GM19099 (cell line): ENCODE data around the gene GABRB2.

Experiments
- POLR2A ChIP-seq: IDR thresholded peaks from 3 replicates; pipeline ENCODE4 v1.6.1; 2011; ENCODE audit warnings: low read depth; ENCODE audit not compliant: insufficient read length; ENCODE audit errors: extremely low read depth

GABRB2 gene

DNA sequence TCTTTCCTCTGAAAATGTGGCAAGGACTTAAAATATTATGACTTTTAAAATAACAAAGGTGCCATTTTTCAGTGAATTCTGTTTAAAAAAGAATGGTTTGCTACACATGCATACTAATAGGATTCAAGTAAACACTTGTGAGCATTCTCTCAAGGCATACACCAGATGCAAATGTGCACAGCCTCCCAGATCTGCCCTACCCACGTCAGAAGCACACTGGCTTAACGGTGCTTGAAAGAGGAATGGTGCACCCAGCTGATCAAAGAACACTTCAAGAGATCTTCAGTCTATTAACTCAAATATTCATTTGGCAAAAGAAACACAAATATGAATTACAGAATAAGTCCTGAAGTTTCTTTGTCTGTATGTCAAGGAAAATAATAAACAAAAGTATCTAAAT is 15.8 kb downstream of the GABRB2 start:
- no peak for TF ChIP-seq POLR2A

DNA sequence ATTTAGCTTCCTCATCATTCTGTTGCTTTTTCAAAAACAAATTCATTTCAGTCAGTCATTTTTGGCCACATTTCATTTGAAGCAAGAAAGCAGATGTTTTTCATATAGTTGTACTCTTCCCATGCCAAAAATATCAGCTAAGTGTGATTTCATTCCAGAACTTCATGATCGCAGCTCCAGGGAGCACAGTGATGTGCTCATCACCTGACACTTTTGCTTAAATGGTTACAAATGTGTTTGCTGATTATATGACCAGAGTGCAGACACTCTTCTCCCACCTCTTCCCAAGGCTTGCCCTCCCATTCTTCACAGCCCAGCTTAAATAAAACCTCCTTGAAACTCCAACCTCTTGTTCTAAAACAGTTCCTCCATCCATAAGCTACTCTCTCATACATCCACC is 32.6 kb downstream of the GABRB2 start:
- TF ChIP-seq POLR2A, result no peak

DNA sequence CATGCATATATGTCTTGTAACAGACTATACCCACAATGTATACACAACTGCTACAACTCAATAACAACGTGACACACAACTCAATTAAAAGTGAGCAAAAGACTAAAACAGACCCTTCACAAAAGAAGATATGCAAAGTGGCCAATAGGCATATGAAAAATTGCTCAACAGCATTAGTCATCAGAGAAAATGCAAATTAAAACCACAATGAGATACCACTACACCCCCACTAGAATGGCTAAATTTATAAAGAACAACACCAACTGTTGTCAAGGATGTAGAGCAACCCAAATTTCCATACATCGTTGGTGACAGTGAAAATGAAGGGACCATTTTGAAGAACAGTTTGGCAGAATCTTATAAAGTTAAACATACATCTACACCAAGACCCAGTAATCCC is 38.9 kb downstream of the GABRB2 start:
- no peak for TF ChIP-seq POLR2A

DNA sequence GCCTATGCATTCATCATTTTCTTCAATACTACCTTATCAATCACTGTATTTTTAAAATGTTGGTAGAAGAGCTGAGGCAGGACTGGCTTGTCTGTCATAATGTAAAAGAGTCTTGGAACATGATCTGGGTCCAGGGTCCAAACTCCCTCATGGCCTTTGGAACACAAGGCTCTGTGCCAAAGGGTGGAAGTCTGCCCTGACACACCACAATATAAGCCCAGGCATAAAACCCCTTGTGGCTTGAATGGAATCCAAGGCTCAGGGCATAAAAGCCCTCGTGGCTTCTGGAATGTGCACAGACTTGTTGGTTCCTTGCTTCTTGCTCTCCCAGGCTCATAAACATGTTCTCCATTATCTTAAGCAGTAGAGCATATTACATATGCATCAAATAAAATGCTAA is 48.0 kb downstream of the GABRB2 start:
- TF ChIP-seq POLR2A, result no peak

DNA sequence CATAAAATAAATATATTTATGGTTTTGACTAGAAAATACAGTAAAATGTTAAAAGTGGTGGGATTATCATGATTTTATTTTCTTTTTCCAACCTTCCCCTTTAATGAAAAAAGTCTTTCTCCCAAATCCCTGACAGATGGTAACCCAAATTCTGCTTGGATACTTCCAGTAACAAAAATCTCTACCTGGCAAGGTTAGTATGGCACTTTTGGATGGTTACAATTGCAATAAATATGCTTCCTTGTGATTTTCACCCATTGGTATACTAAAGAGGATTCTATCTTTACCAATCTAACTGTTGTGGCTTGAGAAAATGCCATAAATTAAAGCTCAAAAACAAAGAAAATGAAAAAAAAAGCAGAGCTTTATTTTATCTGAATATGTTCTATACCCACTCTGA is 62.8 kb downstream of the GABRB2 start:
- no peak for TF ChIP-seq POLR2A

DNA sequence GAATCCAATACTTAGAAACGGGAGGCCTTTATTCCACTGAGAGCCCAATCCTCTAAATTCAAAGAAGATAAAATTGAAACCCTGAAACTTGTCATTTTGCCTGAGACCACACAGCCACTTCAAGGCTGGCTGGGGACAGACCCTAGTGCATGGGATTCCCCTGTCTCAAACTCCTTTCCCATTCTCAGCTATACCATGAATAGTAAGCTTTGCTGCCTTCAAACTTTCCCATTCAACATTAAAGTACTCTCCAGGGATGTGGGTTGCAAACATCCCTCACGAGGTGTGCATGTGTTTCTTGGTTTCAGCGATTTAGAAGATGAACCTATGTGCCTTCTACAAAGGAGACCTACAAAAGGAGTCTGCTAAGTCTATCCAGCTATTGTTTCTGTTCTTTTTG is 64.6 kb downstream of the GABRB2 start:
- TF ChIP-seq POLR2A, result no peak

DNA sequence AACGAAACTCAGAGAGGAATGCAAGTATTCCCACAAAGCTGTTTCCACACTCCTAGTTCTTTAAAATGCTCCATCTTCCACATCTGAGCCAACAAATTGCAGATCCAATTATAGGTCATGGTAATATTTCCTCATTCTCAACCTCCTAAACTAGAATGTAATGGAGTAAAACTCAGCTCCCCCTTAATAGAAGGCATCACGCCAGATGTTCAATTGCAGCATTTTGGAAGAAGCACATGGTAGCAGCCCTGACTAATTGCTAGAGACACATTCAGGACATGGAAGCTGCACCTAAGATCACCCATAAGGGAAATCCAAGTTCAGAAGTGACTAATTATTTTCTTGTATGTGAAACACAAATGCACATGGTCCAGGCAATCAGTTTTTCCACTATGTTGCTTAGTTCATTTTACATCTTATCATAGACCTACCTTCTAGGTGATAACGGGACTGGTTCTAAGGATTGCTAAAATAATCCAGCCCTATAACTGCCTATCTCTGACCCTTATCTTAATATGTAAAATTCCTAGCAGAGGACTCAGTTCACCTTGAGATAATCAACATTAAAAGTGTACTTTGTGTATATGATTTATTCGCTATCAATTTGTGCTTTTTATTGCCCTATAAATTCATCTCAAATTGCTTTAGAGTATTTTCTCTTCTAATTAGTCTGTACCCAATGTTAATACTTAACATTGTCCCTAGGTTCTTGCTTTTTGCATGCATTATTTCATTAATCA is 75.1 kb downstream of the GABRB2 start:
- no peak for TF ChIP-seq POLR2A

DNA sequence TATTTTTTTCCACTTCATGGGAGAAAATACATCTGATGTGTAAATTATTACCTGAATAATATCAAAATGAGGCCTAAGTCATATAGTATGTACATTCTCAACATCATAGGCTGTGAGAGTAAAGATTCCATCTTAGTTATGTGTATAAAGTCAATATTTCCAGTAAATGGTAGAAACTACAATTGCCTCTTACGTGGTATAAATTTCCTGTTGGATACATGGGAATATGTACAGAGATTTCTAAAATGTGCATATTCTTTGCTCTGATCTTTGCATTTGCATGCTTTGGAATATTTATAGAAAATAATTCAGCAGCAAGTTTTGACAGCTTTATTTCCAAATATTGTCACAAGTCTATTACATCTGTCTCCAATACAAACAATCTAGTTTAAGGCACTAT is 78.8 kb downstream of the GABRB2 start:
- no peak for TF ChIP-seq POLR2A

DNA sequence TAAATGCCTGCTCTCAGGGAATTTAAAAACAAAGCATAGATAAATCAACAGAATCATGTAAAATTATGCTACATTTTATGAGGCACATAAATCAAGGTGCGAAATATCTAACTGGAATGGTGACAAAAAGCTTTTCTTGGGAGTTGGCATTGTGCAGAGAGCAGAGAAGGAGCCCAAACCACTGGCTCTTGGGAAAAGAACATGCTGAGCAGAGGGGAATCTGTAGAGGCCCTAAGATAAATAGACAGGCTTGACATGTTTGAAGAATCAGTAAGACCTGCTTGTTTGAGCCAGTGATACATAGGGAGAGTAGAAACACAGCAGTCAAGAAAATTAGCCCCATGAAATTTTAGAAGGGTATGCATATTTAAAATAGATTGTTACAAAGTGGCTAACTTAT is 85.8 kb downstream of the GABRB2 start:
- TF ChIP-seq POLR2A, result no peak

DNA sequence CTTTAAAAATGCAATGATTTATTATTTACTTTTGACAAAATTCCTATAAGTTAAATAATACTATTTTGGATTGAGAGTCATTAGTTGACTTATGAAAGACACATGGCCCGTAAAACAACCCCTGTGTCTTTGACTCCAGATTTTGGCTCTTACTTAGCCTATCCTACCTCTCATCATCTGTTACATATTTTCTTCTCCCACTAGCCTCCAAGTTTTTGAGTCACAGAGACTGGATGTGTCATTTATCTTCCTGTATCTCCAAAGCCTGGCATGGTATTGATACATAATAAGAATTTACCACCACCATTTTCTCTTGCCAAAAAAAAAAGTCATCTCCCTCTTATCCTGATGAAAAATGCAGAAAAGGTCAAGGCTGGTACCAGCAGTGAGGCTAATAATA is 99.9 kb downstream of the GABRB2 start:
- TF ChIP-seq POLR2A, result no peak

DNA sequence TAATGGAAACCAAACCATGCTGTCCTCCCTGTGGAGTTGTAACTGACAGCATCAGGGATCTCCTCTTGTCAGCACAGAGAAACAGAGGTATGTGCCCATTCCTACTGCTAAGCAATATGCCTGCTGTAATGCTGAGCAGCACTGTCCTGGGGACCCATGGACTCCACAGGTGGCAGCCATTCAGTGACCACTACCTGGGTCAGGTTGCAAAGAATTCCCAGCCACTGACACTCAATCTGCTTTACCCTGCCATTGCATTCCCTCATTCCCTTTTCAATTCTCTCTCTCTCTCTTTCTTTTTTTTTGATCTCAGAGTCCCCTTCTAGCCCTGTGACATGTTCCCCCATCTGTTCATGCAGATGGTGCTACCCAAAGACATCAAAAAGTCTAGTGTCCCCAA is 104.1 kb downstream of the GABRB2 start:
- TF ChIP-seq POLR2A, result no peak

DNA sequence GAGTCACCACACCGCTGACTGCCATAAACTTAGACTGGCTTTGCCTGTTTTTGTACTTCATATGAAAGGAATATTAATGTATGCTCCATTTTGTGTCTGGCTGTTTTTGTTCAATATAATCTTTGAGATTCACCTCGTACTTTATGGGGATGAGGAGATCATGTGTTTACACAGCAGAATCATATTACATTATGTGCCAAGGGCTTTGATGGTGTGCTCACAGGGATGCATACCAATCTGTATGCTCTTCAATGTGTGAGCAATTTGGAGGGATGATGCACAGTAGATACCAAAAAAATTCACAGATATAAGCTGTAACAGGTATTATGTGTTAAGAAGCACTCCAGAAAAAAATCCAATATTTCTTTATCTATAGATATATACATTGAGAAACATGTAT is 113.7 kb downstream of the GABRB2 start:
- no peak for TF ChIP-seq POLR2A

DNA sequence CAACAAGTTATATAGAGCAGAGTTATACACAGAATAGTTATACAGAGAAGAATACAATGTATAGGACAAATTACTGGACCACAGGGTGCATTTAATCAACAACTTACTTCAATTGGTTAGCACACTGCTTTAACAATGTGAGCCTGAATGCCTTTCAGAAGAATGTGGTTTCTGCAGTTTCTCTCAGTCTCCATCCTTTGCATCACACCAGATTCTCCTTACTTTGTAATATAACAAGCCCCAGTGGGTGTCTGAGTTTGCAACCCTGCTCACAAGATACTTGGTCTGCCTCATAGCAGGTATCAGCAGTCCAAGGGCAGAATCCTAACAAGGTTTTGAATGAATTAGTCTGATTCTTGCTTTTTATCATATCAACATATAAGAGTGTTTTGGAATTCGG is 114.6 kb downstream of the GABRB2 start:
- TF ChIP-seq POLR2A, result no peak

DNA sequence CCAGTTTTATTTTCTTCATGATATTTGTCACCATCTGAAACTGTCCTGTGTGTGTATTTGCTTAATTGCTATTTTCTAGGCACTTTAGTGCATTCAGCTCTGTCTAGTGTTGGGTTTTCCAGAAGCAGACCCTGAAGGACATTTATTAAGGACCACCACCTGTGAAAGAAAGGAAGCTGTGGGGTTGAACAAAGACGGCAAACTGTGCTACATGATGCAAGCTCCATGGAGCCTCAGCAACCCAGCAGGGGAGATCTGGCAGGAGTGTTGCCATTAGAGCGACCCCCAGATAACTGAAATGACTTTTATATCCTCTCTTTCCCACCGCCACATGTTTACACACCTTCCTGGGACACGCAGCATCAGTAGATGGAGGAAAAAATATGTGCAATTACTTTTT is 125.5 kb downstream of the GABRB2 start:
- no peak for TF ChIP-seq POLR2A

DNA sequence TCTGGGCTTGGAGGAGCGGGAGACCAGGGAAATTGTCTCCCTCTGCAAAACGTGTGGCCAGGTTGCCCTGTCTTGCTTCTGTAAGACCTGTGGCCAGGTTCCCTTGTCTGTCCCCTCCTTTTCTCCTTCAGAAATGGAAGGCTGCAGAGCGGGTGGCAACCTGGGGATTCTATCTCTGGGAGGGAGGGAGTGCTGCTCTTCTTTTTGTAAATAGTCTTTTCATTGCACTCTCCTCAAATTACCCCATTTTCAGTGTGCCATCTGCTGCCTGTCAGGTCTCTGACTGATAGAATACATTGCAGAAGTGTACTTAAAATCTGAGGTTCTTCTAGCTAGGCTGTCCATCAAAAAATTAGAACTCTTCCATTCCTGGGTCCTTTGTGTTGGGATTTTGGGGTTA is 126.0 kb downstream of the GABRB2 start:
- TF ChIP-seq POLR2A, result no peak

DNA sequence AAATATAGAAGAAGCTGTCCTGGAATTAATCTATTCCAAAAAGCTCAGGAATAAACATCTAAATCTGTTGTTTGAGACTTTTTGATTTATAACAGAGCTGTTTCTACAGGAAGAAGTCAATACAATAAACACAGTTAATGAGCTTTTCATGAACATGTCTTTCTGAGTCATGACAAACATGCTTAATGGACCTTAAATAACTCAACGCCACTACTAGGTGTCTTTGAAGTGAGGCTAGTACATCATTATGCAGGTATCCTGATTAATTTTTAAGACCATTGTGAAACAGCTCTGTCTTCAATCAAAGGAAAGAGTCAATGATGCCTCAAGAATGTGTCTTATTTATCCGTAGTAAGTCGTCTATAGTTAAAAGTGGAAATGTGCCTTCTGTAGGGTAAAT is 131.6 kb downstream of the GABRB2 start:
- TF ChIP-seq POLR2A, result no peak

DNA sequence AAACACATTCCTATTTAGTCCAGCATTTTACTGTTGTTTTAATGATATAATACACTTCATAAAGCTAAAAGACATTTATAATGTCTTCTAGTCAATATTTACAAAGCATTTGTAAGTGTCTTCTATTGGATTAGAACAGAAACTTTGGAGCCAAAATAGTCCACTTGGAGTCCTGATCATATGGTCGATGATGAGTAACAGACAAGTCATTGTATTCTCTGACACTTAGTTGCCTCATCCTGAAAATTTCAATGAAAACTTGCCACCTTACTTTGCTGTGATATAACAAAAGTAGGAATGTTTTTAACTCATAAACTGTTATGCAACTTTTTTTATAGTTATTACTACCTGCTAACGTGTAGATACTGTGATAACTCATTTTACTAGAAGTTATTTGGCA is 132.5 kb downstream of the GABRB2 start:
- no peak for TF ChIP-seq POLR2A
